ENCODE measurements around the gene ADPRHL1. TPM values are rescaled to one million over a fixed set of nuclear protein-coding genes. Genes with fewer than 3 reads are reported as not detected.

ADPRHL1 gene
- total and polyA plus RNA-seq, 4 donors: 0.28 to 0.67 (median 0.55) TPM

DNA sequence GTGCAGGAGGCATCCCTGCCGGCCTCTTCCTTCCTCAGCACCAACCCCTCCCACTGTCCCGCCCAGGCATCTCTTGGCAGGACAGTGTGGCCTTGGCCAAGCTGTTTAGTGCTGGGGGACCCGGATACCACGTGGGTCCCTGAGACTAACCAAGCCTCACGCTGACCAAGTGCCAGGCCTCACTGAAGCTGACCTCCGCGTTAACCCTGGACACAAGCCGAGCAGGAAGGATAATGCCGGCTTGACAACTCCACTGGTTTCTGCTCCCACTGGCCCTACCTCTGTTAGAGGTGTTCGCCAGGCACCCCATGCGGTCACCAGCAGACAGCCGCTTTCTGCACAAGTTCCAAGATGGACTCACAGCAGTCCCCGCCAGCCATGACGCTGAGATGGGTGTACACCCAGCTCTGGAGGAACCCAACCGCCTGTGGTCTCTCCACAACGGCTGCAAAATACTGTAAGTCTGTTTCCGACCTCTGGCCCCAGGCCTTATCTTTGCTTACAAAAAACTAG lies 101.7 kb downstream of the ADPRHL1 start (continued):
- TF ChIP-seq, protein P1, sequence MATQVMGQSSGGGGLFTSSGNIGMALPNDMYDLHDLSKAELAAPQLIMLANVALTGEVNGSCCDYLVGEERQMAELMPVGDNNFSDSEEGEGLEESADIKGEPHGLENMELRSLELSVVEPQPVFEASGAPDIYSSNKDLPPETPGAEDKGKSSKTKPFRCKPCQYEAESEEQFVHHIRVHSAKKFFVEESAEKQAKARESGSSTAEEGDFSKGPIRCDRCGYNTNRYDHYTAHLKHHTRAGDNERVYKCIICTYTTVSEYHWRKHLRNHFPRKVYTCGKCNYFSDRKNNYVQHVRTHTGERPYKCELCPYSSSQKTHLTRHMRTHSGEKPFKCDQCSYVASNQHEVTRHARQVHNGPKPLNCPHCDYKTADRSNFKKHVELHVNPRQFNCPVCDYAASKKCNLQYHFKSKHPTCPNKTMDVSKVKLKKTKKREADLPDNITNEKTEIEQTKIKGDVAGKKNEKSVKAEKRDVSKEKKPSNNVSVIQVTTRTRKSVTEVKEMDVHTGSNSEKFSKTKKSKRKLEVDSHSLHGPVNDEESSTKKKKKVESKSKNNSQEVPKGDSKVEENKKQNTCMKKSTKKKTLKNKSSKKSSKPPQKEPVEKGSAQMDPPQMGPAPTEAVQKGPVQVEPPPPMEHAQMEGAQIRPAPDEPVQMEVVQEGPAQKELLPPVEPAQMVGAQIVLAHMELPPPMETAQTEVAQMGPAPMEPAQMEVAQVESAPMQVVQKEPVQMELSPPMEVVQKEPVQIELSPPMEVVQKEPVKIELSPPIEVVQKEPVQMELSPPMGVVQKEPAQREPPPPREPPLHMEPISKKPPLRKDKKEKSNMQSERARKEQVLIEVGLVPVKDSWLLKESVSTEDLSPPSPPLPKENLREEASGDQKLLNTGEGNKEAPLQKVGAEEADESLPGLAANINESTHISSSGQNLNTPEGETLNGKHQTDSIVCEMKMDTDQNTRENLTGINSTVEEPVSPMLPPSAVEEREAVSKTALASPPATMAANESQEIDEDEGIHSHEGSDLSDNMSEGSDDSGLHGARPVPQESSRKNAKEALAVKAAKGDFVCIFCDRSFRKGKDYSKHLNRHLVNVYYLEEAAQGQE (IDR thresholded peaks at IDR 0.05): no peak
- TF ChIP-seq EGR1 (IDR thresholded peaks at IDR 0.05; ENCODE audit: low read depth in 2 of 2) (no peak), HNF4A (conservative IDR thresholded peaks at IDR 0.05) (peak in 1 of 2 donors; percentile 37), YY1 (IDR thresholded peaks at IDR 0.05) (peak; percentile 75), NR2F2 (IDR thresholded peaks at IDR 0.05) (peak; percentile 86), FOXA1 (IDR thresholded peaks at IDR 0.05) (no peak), JUND (IDR thresholded peaks at IDR 0.05) (no peak), GABPA (IDR thresholded peaks at IDR 0.05 in 1 of 2, conservative IDR thresholded peaks at IDR 0.05 in 1 of 2) (no peak), RAD21 (IDR thresholded peaks at IDR 0.05) (peak in 1 of 2 donors; percentile 5)
- TF ChIP-seq, protein P2, sequence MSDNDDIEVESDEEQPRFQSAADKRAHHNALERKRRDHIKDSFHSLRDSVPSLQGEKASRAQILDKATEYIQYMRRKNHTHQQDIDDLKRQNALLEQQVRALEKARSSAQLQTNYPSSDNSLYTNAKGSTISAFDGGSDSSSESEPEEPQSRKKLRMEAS (IDR thresholded peaks at IDR 0.05): no peak

DNA sequence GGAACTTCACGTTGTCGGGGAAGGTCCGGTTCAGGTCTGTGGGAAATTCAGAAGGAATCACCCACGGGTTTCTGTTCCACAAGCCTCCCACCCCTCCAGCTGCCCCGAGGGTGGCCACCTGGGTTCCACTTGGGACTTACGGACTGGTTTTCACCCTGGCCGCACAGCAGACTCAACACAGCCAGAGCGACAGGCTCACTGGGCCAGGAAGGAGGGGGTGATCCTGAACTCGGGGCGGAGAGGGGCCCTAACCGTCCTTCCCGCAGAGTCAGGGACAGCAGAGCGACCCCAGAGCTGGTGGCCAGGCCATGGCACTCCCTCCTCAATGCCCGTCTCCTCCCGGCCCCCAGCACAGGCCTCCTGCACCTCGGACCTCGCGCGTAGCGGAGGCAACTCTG lies 102.4 kb downstream of the ADPRHL1 start:
- Histone ChIP-seq H3K36me3 (ENCODE audit: control insufficient read depth in 4 of 4, insufficient read depth in 3 of 4, low read depth in 1 of 4, low read length in 3 of 4) (peaks cover 8 to 44% (median 25%) of the 10 kb centered on the region in 4 donors), H3K9ac (ENCODE audit: low read depth in 1 of 2, low read length in 2 of 2) (no peak overlapping the region), H3K9me3 (ENCODE audit: control insufficient read depth in 4 of 4, low read length in 3 of 4) (no peaks in the 10 kb centered on the region), H3K4me1 (ENCODE audit: control insufficient read depth in 4 of 4, insufficient read depth in 4 of 4, low read length in 3 of 4) (no peaks in the 10 kb centered on the region), H3K27me3 (ENCODE audit: control insufficient read depth in 4 of 4, insufficient read depth in 4 of 4, low read length in 3 of 4) (no peaks in the 10 kb centered on the region), H3K27ac (ENCODE audit: low read depth in 1 of 2, low read length in 2 of 2) (no peak overlapping the region), H3K4me3 (ENCODE audit: low read depth in 1 of 3, low read length in 3 of 3) (no peak overlapping the region)
- WGBS: 95% methylated on average over 20 of the region's 20 CpGs
- DNase-seq (ENCODE audit: low spot score): no peak
- no peak for TF ChIP-seq RXRA (IDR thresholded peaks at IDR 0.05)
- TF ChIP-seq NR2F2 (IDR thresholded peaks at IDR 0.05): no peak
- TF ChIP-seq, protein P2 (IDR thresholded peaks at IDR 0.05): no peak
- TF ChIP-seq, protein P3, sequence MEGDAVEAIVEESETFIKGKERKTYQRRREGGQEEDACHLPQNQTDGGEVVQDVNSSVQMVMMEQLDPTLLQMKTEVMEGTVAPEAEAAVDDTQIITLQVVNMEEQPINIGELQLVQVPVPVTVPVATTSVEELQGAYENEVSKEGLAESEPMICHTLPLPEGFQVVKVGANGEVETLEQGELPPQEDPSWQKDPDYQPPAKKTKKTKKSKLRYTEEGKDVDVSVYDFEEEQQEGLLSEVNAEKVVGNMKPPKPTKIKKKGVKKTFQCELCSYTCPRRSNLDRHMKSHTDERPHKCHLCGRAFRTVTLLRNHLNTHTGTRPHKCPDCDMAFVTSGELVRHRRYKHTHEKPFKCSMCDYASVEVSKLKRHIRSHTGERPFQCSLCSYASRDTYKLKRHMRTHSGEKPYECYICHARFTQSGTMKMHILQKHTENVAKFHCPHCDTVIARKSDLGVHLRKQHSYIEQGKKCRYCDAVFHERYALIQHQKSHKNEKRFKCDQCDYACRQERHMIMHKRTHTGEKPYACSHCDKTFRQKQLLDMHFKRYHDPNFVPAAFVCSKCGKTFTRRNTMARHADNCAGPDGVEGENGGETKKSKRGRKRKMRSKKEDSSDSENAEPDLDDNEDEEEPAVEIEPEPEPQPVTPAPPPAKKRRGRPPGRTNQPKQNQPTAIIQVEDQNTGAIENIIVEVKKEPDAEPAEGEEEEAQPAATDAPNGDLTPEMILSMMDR (IDR thresholded peaks at IDR 0.05; ENCODE audit: low read depth, low read length, missing input control): no peak
- no peak for TF ChIP-seq HNF4G (IDR thresholded peaks at IDR 0.05)
- TF ChIP-seq EGR1 (IDR thresholded peaks at IDR 0.05; ENCODE audit: low read depth in 2 of 2): no peak
- TF ChIP-seq, protein P4, sequence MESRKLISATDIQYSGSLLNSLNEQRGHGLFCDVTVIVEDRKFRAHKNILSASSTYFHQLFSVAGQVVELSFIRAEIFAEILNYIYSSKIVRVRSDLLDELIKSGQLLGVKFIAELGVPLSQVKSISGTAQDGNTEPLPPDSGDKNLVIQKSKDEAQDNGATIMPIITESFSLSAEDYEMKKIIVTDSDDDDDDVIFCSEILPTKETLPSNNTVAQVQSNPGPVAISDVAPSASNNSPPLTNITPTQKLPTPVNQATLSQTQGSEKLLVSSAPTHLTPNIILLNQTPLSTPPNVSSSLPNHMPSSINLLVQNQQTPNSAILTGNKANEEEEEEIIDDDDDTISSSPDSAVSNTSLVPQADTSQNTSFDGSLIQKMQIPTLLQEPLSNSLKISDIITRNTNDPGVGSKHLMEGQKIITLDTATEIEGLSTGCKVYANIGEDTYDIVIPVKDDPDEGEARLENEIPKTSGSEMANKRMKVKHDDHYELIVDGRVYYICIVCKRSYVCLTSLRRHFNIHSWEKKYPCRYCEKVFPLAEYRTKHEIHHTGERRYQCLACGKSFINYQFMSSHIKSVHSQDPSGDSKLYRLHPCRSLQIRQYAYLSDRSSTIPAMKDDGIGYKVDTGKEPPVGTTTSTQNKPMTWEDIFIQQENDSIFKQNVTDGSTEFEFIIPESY (IDR thresholded peaks at IDR 0.05): no peak
- TF ChIP-seq, protein P1 (IDR thresholded peaks at IDR 0.05): no peak
- no peak for TF ChIP-seq HNF4A (conservative IDR thresholded peaks at IDR 0.05)
- TF ChIP-seq YY1 (IDR thresholded peaks at IDR 0.05): no peak
- TF ChIP-seq GABPA (IDR thresholded peaks at IDR 0.05 in 1 of 2, conservative IDR thresholded peaks at IDR 0.05 in 1 of 2): no peak
- no peak for TF ChIP-seq JUND (IDR thresholded peaks at IDR 0.05)
- TF ChIP-seq SP1 (IDR thresholded peaks at IDR 0.05): no peak
- TF ChIP-seq FOXA2 (IDR thresholded peaks at IDR 0.05): no peak
- no peak for TF ChIP-seq TAF1 (conservative IDR thresholded peaks at IDR 0.05)
- TF ChIP-seq RAD21 (IDR thresholded peaks at IDR 0.05): no peak
- TF ChIP-seq, protein P5, sequence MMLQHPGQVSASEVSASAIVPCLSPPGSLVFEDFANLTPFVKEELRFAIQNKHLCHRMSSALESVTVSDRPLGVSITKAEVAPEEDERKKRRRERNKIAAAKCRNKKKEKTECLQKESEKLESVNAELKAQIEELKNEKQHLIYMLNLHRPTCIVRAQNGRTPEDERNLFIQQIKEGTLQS (IDR thresholded peaks at IDR 0.05): no peak
